ENCODE data around the gene LCE7A. TPM values are rescaled to one million over a fixed set of nuclear protein-coding genes. Genes with fewer than 3 reads are reported as not detected.

Gene LCE7A
- not detected for polyA plus RNA-seq

- 74 to 90% (median 87%) methylated on average over 3 of the region's 3 CpGs for WGBS, 3 donors
- no peak within 1 kb of the TSS for H3K27ac ChIP-seq (ENCODE audit: low read depth, low read length)
Measured at GRCh38 chr1:152859696-152860095, at the start of gene LCE7A. TSS of gene LCE7A (plus strand) at chr1:152859996. CDS start at chr1:152860698, 702 bp downstream.

- 66 to 84% (median 79%) methylated on average over 2 of the region's 2 CpGs for WGBS, 3 donors
- H3K27ac ChIP-seq (ENCODE audit: low read depth, low read length): no peak overlapping the region
Measured at GRCh38 chr1:152811050-152811449, 48.7 kb upstream of the LCE7A start.

- 47 to 92% (median 88%) methylated on average over 2 of the region's 2 CpGs for WGBS, 3 donors
- no peak within 1 kb of the TSS for H3K27ac ChIP-seq (ENCODE audit: low read depth, low read length)
Measured at GRCh38 chr1:152811671-152812070, 48.1 kb upstream of the LCE7A start, which contains the start of gene LCE1B. TSS of gene LCE1B (plus strand) at chr1:152811971. CDS start at chr1:152812447, 476 bp downstream.

- 83 to 90% (median 83%) methylated on average over 6 of the region's 6 CpGs for WGBS, 3 donors
- no peak overlapping the region for H3K27ac ChIP-seq (ENCODE audit: low read depth, low read length)
Measured at GRCh38 chr1:152817309-152817708, 42.5 kb upstream of the LCE7A start.

GRCh38 chr1:152823294-152823693, 36.5 kb upstream of the LCE7A start:
- no peak overlapping the region for H3K27ac ChIP-seq (ENCODE audit: low read depth, low read length)
- 30 to 45% (median 37%) methylated on average over 5 of the region's 5 CpGs for WGBS, 3 donors

GRCh38 chr1:152824964-152825363, 34.8 kb upstream of the LCE7A start:
- H3K27ac ChIP-seq (ENCODE audit: low read depth, low read length): no peak overlapping the region

GRCh38 chr1:152827173-152827572, 32.6 kb upstream of the LCE7A start, which contains the start of gene LCE1A:
TSS of gene LCE1A (plus strand) at chr1:152827473. CDS start at chr1:152827473, 0 bp downstream.
- no peak within 1 kb of the TSS for H3K27ac ChIP-seq (ENCODE audit: low read depth, low read length)
- WGBS, 3 donors: 84 to 91% (median 90%) methylated on average over 2 of the region's 2 CpGs

GRCh38 chr1:152836870-152837269, 22.9 kb upstream of the LCE7A start:
- H3K27ac ChIP-seq (ENCODE audit: low read depth, low read length): no peak overlapping the region
- 38 to 52% (median 47%) methylated on average over 2 of the region's 2 CpGs for WGBS, 3 donors

- H3K27ac ChIP-seq (ENCODE audit: low read depth, low read length): no peak within 1 kb of the TSS
- 54 to 92% (median 82%) methylated on average over 3 of the region's 3 CpGs for WGBS, 3 donors
Measured at GRCh38 chr1:152842556-152842955, 17.2 kb upstream of the LCE7A start, which contains the start of gene LCE6A. TSS of gene LCE6A (plus strand) at chr1:152842856. CDS start at chr1:152843521, 665 bp downstream.

- 42 to 62% (median 53%) methylated on average over 2 of the region's 2 CpGs for WGBS, 3 donors
Measured at GRCh38 chr1:152855661-152856060, 4.1 kb upstream of the LCE7A start.

GRCh38 chr1:152858062-152858461, 1.7 kb upstream of the LCE7A start:
- WGBS, 3 donors: 76 to 85% (median 83%) methylated on average over 1 of the region's 1 CpG
- no peak overlapping the region for H3K27ac ChIP-seq (ENCODE audit: low read depth, low read length)

More at GRCh38 chr1:152855661-152856060, 4.1 kb upstream of the LCE7A start:
- H3K27ac ChIP-seq (ENCODE audit: low read depth, low read length): no peak overlapping the region

- WGBS, 3 donors: 58 to 86% (median 77%) methylated on average over 3 of the region's 3 CpGs
- no peak overlapping the region for H3K27ac ChIP-seq (ENCODE audit: low read depth, low read length)
Measured at GRCh38 chr1:152860129-152860528, 333 bp downstream of the LCE7A start.

- WGBS, 3 donors: 62 to 76% (median 72%) methylated on average over 4 of the region's 4 CpGs
- no peak overlapping the region for H3K27ac ChIP-seq (ENCODE audit: low read depth, low read length)
Measured at GRCh38 chr1:152861374-152861773, 1.6 kb downstream of the LCE7A start.

GRCh38 chr1:152864443-152864842, 4.6 kb downstream of the LCE7A start:
- no peak overlapping the region for H3K27ac ChIP-seq (ENCODE audit: low read depth, low read length)

GRCh38 chr1:152866321-152866720, 6.5 kb downstream of the LCE7A start:
- no peak overlapping the region for H3K27ac ChIP-seq (ENCODE audit: low read depth, low read length)
- 49 to 71% (median 70%) methylated on average over 2 of the region's 2 CpGs for WGBS, 3 donors

- WGBS, 3 donors: 31 to 35% (median 32%) methylated on average over 9 of the region's 9 CpGs
Measured at GRCh38 chr1:152869808-152870419, 10.1 kb downstream of the LCE7A start.

GRCh38 chr1:152870831-152871730, 11.3 kb downstream of the LCE7A start:
- H3K27ac ChIP-seq (ENCODE audit: low read depth, low read length): no peak overlapping the region
- WGBS, 3 donors: 36 to 53% (median 50%) methylated on average over 16 to 17 of the region's 17 CpGs

More at GRCh38 chr1:152869808-152870419, 10.1 kb downstream of the LCE7A start:
- no peak overlapping the region for H3K27ac ChIP-seq (ENCODE audit: low read depth, low read length)

- H3K27ac ChIP-seq (ENCODE audit: low read depth, low read length): no peak overlapping the region
- WGBS, 3 donors: 84 to 90% (median 90%) methylated on average over 6 of the region's 6 CpGs
Measured at GRCh38 chr1:152871731-152872126, 11.9 kb downstream of the LCE7A start.

- no peak overlapping the region for H3K27ac ChIP-seq (ENCODE audit: low read depth, low read length)
Measured at GRCh38 chr1:152873495-152873894, 13.7 kb downstream of the LCE7A start.

Data from adipose tissue (tissue), 3 donors.